ENCODE measurements around the gene ABCA4.

ABCA4 gene

GRCh38 chr1:94011709-94012595 is 109.0 kb downstream of the ABCA4 start:
- H3K4me1 Mint-ChIP-seq = peaks cover 13% of the 10 kb centered on the region
- no peaks in the 10 kb centered on the region for H3K36me3 Mint-ChIP-seq (ENCODE audit: low read depth)
- peaks cover 8% of the 10 kb centered on the region for H3K27me3 Mint-ChIP-seq (ENCODE audit: low read depth)
- no peak overlapping the region for H3K4me3 Mint-ChIP-seq
- no peak for TF ChIP-seq CTCF (IDR thresholded peaks at IDR 0.05; ENCODE audit: unreplicated experiment in 3 of 3)
- H3K27ac Mint-ChIP-seq = peak overlapping the region in 2 of 3 experiments; percentile 3 to 20
- H3K9me3 Mint-ChIP-seq = no peaks in the 10 kb centered on the region

DNA sequence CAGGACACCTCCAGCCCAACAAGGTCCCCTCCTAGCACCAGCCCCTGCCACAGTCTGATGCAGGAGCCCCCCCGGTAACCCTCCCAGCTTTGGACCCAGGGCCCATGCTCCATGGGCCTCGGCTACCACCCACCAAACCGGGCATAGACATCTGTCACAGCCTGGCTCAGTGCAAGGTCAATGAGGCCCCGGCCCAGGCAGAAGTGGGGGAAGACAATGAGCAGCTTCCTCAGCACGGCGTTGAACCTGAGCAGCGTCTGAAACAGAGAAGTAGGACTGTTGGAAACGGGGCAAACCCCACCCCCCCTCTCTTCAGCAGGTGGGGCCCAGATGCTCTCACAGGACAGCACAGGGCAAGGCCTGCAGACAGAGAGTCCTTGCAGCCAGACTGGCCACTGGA is 109.8 kb downstream of the ABCA4 start:
- H3K4me3 Mint-ChIP-seq = no peak overlapping the region
- H3K27ac Mint-ChIP-seq = no peak overlapping the region
- H3K27me3 Mint-ChIP-seq (ENCODE audit: low read depth) = peaks cover 8% of the 10 kb centered on the region
- H3K4me1 Mint-ChIP-seq = peaks cover 13% of the 10 kb centered on the region
- TF ChIP-seq CTCF (IDR thresholded peaks at IDR 0.05; ENCODE audit: unreplicated experiment in 3 of 3) = no peak
- H3K36me3 Mint-ChIP-seq (ENCODE audit: low read depth) = no peaks in the 10 kb centered on the region
- H3K9me3 Mint-ChIP-seq = no peaks in the 10 kb centered on the region

- Mint-ChIP-seq H3K9me3 (no peaks in the 10 kb centered on the region), H3K4me1 (peaks cover 13% of the 10 kb centered on the region), H3K36me3 (ENCODE audit: low read depth) (no peaks in the 10 kb centered on the region), H3K4me3 (no peak overlapping the region), H3K27me3 (ENCODE audit: low read depth) (peaks cover 4% of the 10 kb centered on the region), H3K27ac (no peak overlapping the region)
- TF ChIP-seq CTCF (IDR thresholded peaks at IDR 0.05; ENCODE audit: unreplicated experiment in 3 of 3) = no peak
Measured at GRCh38 chr1:94009304-94009703, 111.6 kb downstream of the ABCA4 start.

GRCh38 chr1:94006604-94007003 is 114.3 kb downstream of the ABCA4 start:
- H3K4me3 Mint-ChIP-seq = no peak overlapping the region
- TF ChIP-seq CTCF (IDR thresholded peaks at IDR 0.05; ENCODE audit: unreplicated experiment in 3 of 3) = no peak
- H3K36me3 Mint-ChIP-seq (ENCODE audit: low read depth) = no peaks in the 10 kb centered on the region
- H3K27me3 Mint-ChIP-seq (ENCODE audit: low read depth) = peaks cover 4% of the 10 kb centered on the region
- no peak overlapping the region for H3K27ac Mint-ChIP-seq
- H3K9me3 Mint-ChIP-seq = no peaks in the 10 kb centered on the region
- no peaks in the 10 kb centered on the region for H3K4me1 Mint-ChIP-seq

GRCh38 chr1:94004924-94005323 is 116.0 kb downstream of the ABCA4 start:
- Mint-ChIP-seq H3K36me3 (ENCODE audit: low read depth) (no peaks in the 10 kb centered on the region), H3K4me1 (no peaks in the 10 kb centered on the region)
- TF ChIP-seq CTCF (IDR thresholded peaks at IDR 0.05; ENCODE audit: unreplicated experiment in 3 of 3) = no peak

More at GRCh38 chr1:94004924-94005323, 116.0 kb downstream of the ABCA4 start:
- Mint-ChIP-seq H3K27ac (no peak overlapping the region), H3K4me3 (no peak overlapping the region), H3K9me3 (no peaks in the 10 kb centered on the region), H3K27me3 (ENCODE audit: low read depth) (peaks cover 4% of the 10 kb centered on the region)
